HepG2 (cell line): ENCODE measurements around the gene TMEM198. TPM values are rescaled to one million over a fixed set of nuclear protein-coding genes. Genes with fewer than 3 reads are reported as not detected.

Experiments used
- HNRNPK ChIP-seq: fragments of 200-400 bp; formaldehyde crosslinking; IDR thresholded peaks from 2 replicates; pipeline ENCODE4 v1.6.1; 2018; ENCODE audit warnings: low read length, low read depth, moderate library complexity, mild to moderate bottlenecking; ENCODE audit not compliant: poor library complexity, severe bottlenecking
- ISL2 ChIP-seq: sonication (generic); formaldehyde crosslinking; IDR thresholded peaks from 2 replicates; pipeline ENCODE4 v1.5.0; 2020; ENCODE audit warnings: missing genetic modification reagents
- JARID2 ChIP-seq: sonication (generic); formaldehyde crosslinking; IDR thresholded peaks from 2 replicates; pipeline ENCODE4 v1.8.1; 2023; ENCODE audit warnings: missing genetic modification reagents, inconsistent platforms; ENCODE audit not compliant: insufficient replicate concordance
- KLF12 ChIP-seq: sonication (generic); formaldehyde crosslinking; IDR thresholded peaks from 2 replicates; pipeline ENCODE4 v1.4.0; 2020; ENCODE audit warnings: missing genetic modification reagents, borderline replicate concordance
- MXD4 ChIP-seq: IDR thresholded peaks from 2 replicates; pipeline ENCODE4 v1.6.1; 2016; ENCODE audit warnings: mild to moderate bottlenecking, missing biosample characterization, missing genetic modification reagents
- NFYB ChIP-seq: sonication (generic); formaldehyde crosslinking; IDR thresholded peaks from 2 replicates; pipeline ENCODE4 v1.4.0; 2020; ENCODE audit warnings: missing genetic modification reagents
- SRF ChIP-seq: IDR thresholded peaks from 2 replicates; pipeline ENCODE4 v1.6.1; 2011; ENCODE audit warnings: mild to moderate bottlenecking, low read depth, low read length, moderate library complexity
- TAF15 ChIP-seq: fragments of 200-400 bp; formaldehyde crosslinking; IDR thresholded peaks from one replicate; pipeline ENCODE4 v1.6.1; 2018; ENCODE audit warnings: mild to moderate bottlenecking, low read depth, low read length; ENCODE audit not compliant: poor library complexity, severe bottlenecking
- TCF12 ChIP-seq, 2 experiments: fragments of 450-650 bp in 1 of 2; sonication (generic) in 1 of 2; formaldehyde crosslinking in 1 of 2; IDR thresholded peaks; 2 replicates each; pipeline versions ENCODE4 v1.6.1 to v1.8.0; 2017 to 2022; ENCODE audit warnings: antibody characterized with exemption in 1 of 2, mild to moderate bottlenecking in 1 of 2, missing genetic modification reagents in 1 of 2, moderate library complexity in 1 of 2
- TEAD2 ChIP-seq: sonication (generic); formaldehyde crosslinking; IDR thresholded peaks from 2 replicates; pipeline ENCODE4 v1.9.0; 2021; ENCODE audit warnings: missing genetic modification reagents
- U2AF1 ChIP-seq: fragments of 200-400 bp; formaldehyde crosslinking; optimal IDR thresholded peaks from 2 replicates; pipeline ENCODE3; 2017; ENCODE audit warnings: mild to moderate bottlenecking, low read depth, low read length
- ZFAT ChIP-seq: sonication (generic); formaldehyde crosslinking; conservative IDR thresholded peaks from 2 replicates; pipeline ENCODE4 v1.8.1; 2023; ENCODE audit warnings: missing genetic modification reagents, inconsistent platforms
- ZNF205 ChIP-seq: IDR thresholded peaks from 2 replicates; pipeline ENCODE4 v1.6.1; 2018; ENCODE audit warnings: missing biosample characterization, missing genetic modification reagents
- ZNF431 ChIP-seq: sonication (generic); formaldehyde crosslinking; IDR thresholded peaks from 2 replicates; pipeline ENCODE4 v1.9.0; 2022; ENCODE audit warnings: missing genetic modification reagents, low read depth, mild to moderate bottlenecking, borderline replicate concordance
- ZNF451 ChIP-seq: sonication (generic); formaldehyde crosslinking; IDR thresholded peaks from 2 replicates; pipeline ENCODE4 v1.5.0; 2020; ENCODE audit warnings: mild to moderate bottlenecking, missing genetic modification reagents
- ZNF615 ChIP-seq: sonication (generic); formaldehyde crosslinking; IDR thresholded peaks from 2 replicates; pipeline ENCODE4 v1.5.0; 2020; ENCODE audit warnings: mild to moderate bottlenecking, missing genetic modification reagents, borderline replicate concordance
- ZNF652 ChIP-seq: IDR thresholded peaks from 2 replicates; pipeline ENCODE4 v1.6.1; 2016; ENCODE audit warnings: low read depth, borderline replicate concordance
- ZNF713 ChIP-seq: sonication (generic); formaldehyde crosslinking; IDR thresholded peaks from 2 replicates; pipeline ENCODE4 v1.4.0; 2020; ENCODE audit warnings: mild to moderate bottlenecking, missing genetic modification reagents
- polyA plus RNA-seq, 8 experiments: library from polyadenylated mRNA; depleted of rRNA in 3 of 8; stranded (reverse) in 7 of 8; unstranded in 1 of 8; fragments of >200 nt; fragmentation: Illumina TruSeq in 4 of 8; extraction: Trizol in 4 of 8; gene quantifications; 2 replicates each; pipeline versions ENCODE4 v1.2.1 to v1.2.3, GENCODE V29; 2011 to 2016; ENCODE audit warnings: low read depth in 4 of 8, missing spikeins in 1 of 8, mixed read lengths in 1 of 8; ENCODE audit not compliant: insufficient read depth in 1 of 8
- total RNA-seq, 5 experiments: library from RNA; depleted of rRNA; stranded (reverse); fragments of >200 nt; fragmentation: Illumina TruSeq; extraction: Trizol; gene quantifications; 2 replicates each; pipeline ENCODE4 v1.2.3, GENCODE V29; 2016; ENCODE audit warnings: low read depth in 1 of 5
- TF ChIP-seq, protein P1 (sequence below): IDR thresholded peaks from 2 replicates; pipeline ENCODE4 v1.6.1; 2012; ENCODE audit warnings: low read depth, low read length, improper control_type of control experiment
- TF ChIP-seq, protein P2 (sequence below): sonication (generic); formaldehyde crosslinking; IDR thresholded peaks from 2 replicates; pipeline ENCODE4 v1.5.1; 2020; ENCODE audit warnings: mild to moderate bottlenecking, moderate library complexity, missing genetic modification reagents
- TF ChIP-seq, protein P3 (sequence below): sonication (generic); formaldehyde crosslinking; IDR thresholded peaks from 2 replicates; pipeline ENCODE4 v1.8.0; 2022; ENCODE audit warnings: mild to moderate bottlenecking, missing genetic modification reagents, moderate library complexity
- TF ChIP-seq, protein P4 (sequence below): IDR thresholded peaks from 2 replicates; pipeline ENCODE4 v1.4.0; 2020; ENCODE audit warnings: mild to moderate bottlenecking, missing genetic modification reagents

The TMEM198 gene
- total and polyA plus RNA-seq, 2 of the 13 experiments (the other 11 are each of a cell fraction or from before 2014, with no cell fraction given) = 17.3 to 23.5 TPM

DNA sequence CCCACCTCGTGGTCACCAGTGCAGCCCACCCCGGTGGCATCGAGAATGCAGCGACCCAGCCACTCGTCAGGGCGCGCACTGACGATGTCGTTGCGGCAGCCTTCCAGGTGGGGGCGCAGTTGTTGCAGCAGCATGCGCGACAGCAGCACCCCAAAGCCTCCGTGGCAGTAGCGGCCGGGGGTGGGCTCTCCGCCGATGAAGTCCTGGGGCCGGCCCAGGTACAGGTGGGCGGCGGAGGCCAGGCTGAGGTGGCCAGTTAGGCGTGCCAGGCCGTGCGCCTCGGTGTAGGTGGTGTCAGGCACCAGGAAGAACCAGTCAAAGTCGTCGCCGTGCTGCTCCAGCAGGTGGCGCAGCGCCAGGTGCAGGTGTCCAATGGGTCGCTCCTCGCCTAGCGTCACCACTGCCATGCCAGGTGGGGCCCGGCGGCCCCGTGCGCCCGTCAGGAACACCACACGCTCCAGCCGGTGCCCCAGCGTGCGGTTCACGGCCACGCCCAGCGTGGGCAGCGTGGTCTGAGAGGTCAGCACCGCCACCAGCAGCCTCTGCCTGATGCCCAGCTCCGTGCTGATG lies 2.1 kb upstream of the TMEM198 start (continued):
- TF ChIP-seq, protein P1, sequence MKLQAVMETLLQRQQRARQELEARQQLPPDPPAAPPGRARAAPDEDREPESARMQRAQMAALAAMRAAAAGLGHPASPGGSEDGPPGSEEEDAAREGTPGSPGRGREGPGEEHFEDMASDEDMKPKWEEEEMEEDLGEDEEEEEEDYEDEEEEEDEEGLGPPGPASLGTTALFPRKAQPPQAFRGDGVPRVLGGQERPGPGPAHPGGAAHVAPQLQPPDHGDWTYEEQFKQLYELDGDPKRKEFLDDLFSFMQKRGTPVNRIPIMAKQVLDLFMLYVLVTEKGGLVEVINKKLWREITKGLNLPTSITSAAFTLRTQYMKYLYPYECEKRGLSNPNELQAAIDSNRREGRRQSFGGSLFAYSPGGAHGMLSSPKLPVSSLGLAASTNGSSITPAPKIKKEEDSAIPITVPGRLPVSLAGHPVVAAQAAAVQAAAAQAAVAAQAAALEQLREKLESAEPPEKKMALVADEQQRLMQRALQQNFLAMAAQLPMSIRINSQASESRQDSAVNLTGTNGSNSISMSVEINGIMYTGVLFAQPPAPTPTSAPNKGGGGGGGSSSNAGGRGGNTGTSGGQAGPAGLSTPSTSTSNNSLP = no peak
- no peak for TF ChIP-seq ZNF652 (CRISPR knock-in tag)
- peak; percentile 91 for TF ChIP-seq ZNF451 (CRISPR knock-in tag)
- TF ChIP-seq, protein P2, sequence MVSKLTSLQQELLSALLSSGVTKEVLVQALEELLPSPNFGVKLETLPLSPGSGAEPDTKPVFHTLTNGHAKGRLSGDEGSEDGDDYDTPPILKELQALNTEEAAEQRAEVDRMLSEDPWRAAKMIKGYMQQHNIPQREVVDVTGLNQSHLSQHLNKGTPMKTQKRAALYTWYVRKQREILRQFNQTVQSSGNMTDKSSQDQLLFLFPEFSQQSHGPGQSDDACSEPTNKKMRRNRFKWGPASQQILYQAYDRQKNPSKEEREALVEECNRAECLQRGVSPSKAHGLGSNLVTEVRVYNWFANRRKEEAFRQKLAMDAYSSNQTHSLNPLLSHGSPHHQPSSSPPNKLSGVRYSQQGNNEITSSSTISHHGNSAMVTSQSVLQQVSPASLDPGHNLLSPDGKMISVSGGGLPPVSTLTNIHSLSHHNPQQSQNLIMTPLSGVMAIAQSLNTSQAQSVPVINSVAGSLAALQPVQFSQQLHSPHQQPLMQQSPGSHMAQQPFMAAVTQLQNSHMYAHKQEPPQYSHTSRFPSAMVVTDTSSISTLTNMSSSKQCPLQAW (CRISPR knock-in tag) = peak; percentile 81
- peak; percentile 82 for TF ChIP-seq TAF15
- TF ChIP-seq ZFAT (CRISPR knock-in tag) = no peak
- no peak for TF ChIP-seq KLF12 (CRISPR knock-in tag)
- peak; percentile 53 for TF ChIP-seq HNRNPK
- no peak for TF ChIP-seq ZNF615 (CRISPR knock-in tag)
- TF ChIP-seq TEAD2 = no peak
- TF ChIP-seq SRF = no peak
- TF ChIP-seq, protein P3, sequence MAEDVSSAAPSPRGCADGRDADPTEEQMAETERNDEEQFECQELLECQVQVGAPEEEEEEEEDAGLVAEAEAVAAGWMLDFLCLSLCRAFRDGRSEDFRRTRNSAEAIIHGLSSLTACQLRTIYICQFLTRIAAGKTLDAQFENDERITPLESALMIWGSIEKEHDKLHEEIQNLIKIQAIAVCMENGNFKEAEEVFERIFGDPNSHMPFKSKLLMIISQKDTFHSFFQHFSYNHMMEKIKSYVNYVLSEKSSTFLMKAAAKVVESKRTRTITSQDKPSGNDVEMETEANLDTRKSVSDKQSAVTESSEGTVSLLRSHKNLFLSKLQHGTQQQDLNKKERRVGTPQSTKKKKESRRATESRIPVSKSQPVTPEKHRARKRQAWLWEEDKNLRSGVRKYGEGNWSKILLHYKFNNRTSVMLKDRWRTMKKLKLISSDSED = no peak
- TF ChIP-seq, protein P4, sequence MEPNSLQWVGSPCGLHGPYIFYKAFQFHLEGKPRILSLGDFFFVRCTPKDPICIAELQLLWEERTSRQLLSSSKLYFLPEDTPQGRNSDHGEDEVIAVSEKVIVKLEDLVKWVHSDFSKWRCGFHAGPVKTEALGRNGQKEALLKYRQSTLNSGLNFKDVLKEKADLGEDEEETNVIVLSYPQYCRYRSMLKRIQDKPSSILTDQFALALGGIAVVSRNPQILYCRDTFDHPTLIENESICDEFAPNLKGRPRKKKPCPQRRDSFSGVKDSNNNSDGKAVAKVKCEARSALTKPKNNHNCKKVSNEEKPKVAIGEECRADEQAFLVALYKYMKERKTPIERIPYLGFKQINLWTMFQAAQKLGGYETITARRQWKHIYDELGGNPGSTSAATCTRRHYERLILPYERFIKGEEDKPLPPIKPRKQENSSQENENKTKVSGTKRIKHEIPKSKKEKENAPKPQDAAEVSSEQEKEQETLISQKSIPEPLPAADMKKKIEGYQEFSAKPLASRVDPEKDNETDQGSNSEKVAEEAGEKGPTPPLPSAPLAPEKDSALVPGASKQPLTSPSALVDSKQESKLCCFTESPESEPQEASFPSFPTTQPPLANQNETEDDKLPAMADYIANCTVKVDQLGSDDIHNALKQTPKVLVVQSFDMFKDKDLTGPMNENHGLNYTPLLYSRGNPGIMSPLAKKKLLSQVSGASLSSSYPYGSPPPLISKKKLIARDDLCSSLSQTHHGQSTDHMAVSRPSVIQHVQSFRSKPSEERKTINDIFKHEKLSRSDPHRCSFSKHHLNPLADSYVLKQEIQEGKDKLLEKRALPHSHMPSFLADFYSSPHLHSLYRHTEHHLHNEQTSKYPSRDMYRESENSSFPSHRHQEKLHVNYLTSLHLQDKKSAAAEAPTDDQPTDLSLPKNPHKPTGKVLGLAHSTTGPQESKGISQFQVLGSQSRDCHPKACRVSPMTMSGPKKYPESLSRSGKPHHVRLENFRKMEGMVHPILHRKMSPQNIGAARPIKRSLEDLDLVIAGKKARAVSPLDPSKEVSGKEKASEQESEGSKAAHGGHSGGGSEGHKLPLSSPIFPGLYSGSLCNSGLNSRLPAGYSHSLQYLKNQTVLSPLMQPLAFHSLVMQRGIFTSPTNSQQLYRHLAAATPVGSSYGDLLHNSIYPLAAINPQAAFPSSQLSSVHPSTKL = peak; percentile 55; the same call in 1 of the 2 replicates
- no peak for TF ChIP-seq JARID2 (CRISPR knock-in tag)
- no peak; the same call in 1 of the 2 replicates for TF ChIP-seq ZNF431 (CRISPR knock-in tag)
- TF ChIP-seq ZNF205 (CRISPR knock-in tag) = 0 out of 2 replicates have a peak, but pooled peaks have one; percentile 80
- no peak for TF ChIP-seq TCF12 (IDR thresholded peaks at IDR 0.05)
- TF ChIP-seq TCF12 (CRISPR knock-in tag; IDR thresholded peaks at IDR 0.05) = peak; percentile 71; the same call in 1 of the 2 replicates
- peak; percentile 81 for TF ChIP-seq MXD4 (CRISPR knock-in tag)
- TF ChIP-seq NFYB (CRISPR knock-in tag) = peak; percentile 45
- no peak for TF ChIP-seq ZNF713 (CRISPR knock-in tag)
- TF ChIP-seq ISL2 (CRISPR knock-in tag) = peak; percentile 69
- TF ChIP-seq U2AF1 = peak; percentile 29
